Measurements from ENCODE around the gene C2orf42. TPM values are rescaled to one million over a fixed set of nuclear protein-coding genes. Genes with fewer than 3 reads are reported as not detected.
"Not testable (repeated sequence)": the region's sequence is repeated elsewhere in the genome, so short reads cannot be mapped to it uniquely, and the experiment has no call there.

Gene C2orf42
- total and polyA plus RNA-seq, 2 donors from 2014 or later: 11.8 to 20.0 TPM

- Histone ChIP-seq H3K9ac (ENCODE audit: low read length in 3 of 3) (peak overlapping the region in 2 of 3 donors; percentile 19 to 44), H3K27ac (ENCODE audit: low read depth in 2 of 2, low read length in 2 of 2) (peak overlapping the region; percentile 40 to 69), H3K9me3 (ENCODE audit: control insufficient read depth in 2 of 3, insufficient read depth in 1 of 3, low read length in 3 of 3) (no peaks in the 10 kb centered on the region), H3K27me3 (ENCODE audit: control insufficient read depth, insufficient read depth, low read length) (no peaks in the 10 kb centered on the region), H3K4me1 (ENCODE audit: control insufficient read depth in 2 of 3, insufficient read depth in 2 of 3, low read depth in 1 of 3, low read length in 3 of 3) (peaks cover 14 to 37% (median 22%) of the 10 kb centered on the region in 3 donors), H3K36me3 (ENCODE audit: control insufficient read depth in 2 of 3, insufficient read depth in 3 of 3, low read length in 3 of 3) (no peaks in the 10 kb centered on the region), H3K4me3 (ENCODE audit: low read length in 3 of 3) (no peak overlapping the region)
- FAIRE-seq: no peak
- intact Hi-C loops (cut with DNase I): no loop called here
- TF ChIP-seq CTCF (IDR thresholded peaks at IDR 0.05; ENCODE audit: borderline replicate concordance, extremely low read depth, insufficient read depth): no peak
- peak in 2 of 5 donors; percentile 66 to 69 for DNase-seq
Observed at GRCh38 chr2:70115646-70116442, 75.0 kb downstream of the C2orf42 start.

GRCh38 chr2:70113359-70114070, 77.3 kb downstream of the C2orf42 start:
- DNase-seq (no peak), FAIRE-seq (no peak)
- intact Hi-C loops (cut with DNase I): no loop called here
- no peak overlapping the region for H3K4me3 ChIP-seq (ENCODE audit: low read length in 3 of 3)
- H3K9me3 ChIP-seq (ENCODE audit: control insufficient read depth in 2 of 3, insufficient read depth in 1 of 3, low read length in 3 of 3): no peaks in the 10 kb centered on the region
- H3K27ac ChIP-seq (ENCODE audit: low read depth in 2 of 2, low read length in 2 of 2): peak overlapping the region in 1 of 2 donors; percentile 14
- no peak for TF ChIP-seq CTCF (IDR thresholded peaks at IDR 0.05; ENCODE audit: borderline replicate concordance, extremely low read depth, insufficient read depth)
- H3K4me1 ChIP-seq (ENCODE audit: control insufficient read depth in 2 of 3, insufficient read depth in 2 of 3, low read depth in 1 of 3, low read length in 3 of 3): peaks cover 15 to 39% (median 27%) of the 10 kb centered on the region in 3 donors
- H3K27me3 ChIP-seq (ENCODE audit: control insufficient read depth, insufficient read depth, low read length): no peaks in the 10 kb centered on the region
- H3K36me3 ChIP-seq (ENCODE audit: control insufficient read depth in 2 of 3, insufficient read depth in 3 of 3, low read length in 3 of 3): no peaks in the 10 kb centered on the region
- no peak overlapping the region for H3K9ac ChIP-seq (ENCODE audit: low read length in 3 of 3)

GRCh38 chr2:70111752-70112591, 78.8 kb downstream of the C2orf42 start:
- FAIRE-seq: no peak
- H3K9ac ChIP-seq (ENCODE audit: low read length in 3 of 3): peak overlapping the region in 1 of 3 donors; percentile 20

DNA sequence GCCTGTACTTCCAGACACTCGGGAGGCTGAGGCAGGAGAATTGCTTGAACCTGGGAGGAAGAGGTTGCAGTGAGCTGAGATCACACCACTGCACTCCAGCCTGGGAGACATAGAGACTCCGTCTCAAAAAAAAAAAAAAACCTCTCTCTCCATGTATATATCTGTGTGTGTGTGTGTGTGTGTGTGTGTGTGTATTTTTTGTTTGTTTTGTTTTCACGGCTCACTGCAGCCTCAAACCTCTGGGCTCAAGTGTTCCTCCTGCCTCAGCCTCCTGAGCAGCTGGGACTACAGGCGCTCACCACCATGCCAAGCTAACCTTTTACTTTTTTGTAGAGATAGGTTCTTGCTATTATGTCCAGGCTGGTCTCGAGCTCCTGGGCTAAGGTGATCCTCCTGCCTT, 80.4 kb downstream of the C2orf42 start:
- H3K4me3 ChIP-seq (ENCODE audit: low read length in 3 of 3); intact Hi-C loops (cut with DNase I); H3K27ac ChIP-seq (ENCODE audit: low read depth in 2 of 2, low read length in 2 of 2); FAIRE-seq; H3K9ac ChIP-seq (ENCODE audit: low read length in 3 of 3); H3K27me3 ChIP-seq (ENCODE audit: control insufficient read depth, insufficient read depth, low read length); DNase-seq; H3K9me3 ChIP-seq (ENCODE audit: control insufficient read depth in 2 of 3, insufficient read depth in 1 of 3, low read length in 3 of 3); H3K36me3 ChIP-seq (ENCODE audit: control insufficient read depth in 2 of 3, insufficient read depth in 3 of 3, low read length in 3 of 3): not testable (repeated sequence)
- H3K4me1 ChIP-seq (ENCODE audit: control insufficient read depth in 2 of 3, insufficient read depth in 2 of 3, low read depth in 1 of 3, low read length in 3 of 3): peaks cover 13 to 27% (median 25%) of the 10 kb centered on the region in 3 donors

More at GRCh38 chr2:70111752-70112591, 78.8 kb downstream of the C2orf42 start:
- Histone ChIP-seq H3K9me3 (ENCODE audit: control insufficient read depth in 2 of 3, insufficient read depth in 1 of 3, low read length in 3 of 3) (no peaks in the 10 kb centered on the region), H3K27me3 (ENCODE audit: control insufficient read depth, insufficient read depth, low read length) (no peaks in the 10 kb centered on the region), H3K4me3 (ENCODE audit: low read length in 3 of 3) (no peak overlapping the region), H3K4me1 (ENCODE audit: control insufficient read depth in 2 of 3, insufficient read depth in 2 of 3, low read depth in 1 of 3, low read length in 3 of 3) (peaks cover 17 to 42% (median 34%) of the 10 kb centered on the region in 3 donors), H3K27ac (ENCODE audit: low read depth in 2 of 2, low read length in 2 of 2) (peak overlapping the region; percentile 26 to 67), H3K36me3 (ENCODE audit: control insufficient read depth in 2 of 3, insufficient read depth in 3 of 3, low read length in 3 of 3) (no peaks in the 10 kb centered on the region)
- intact Hi-C loops (cut with DNase I): no loop called here
- TF ChIP-seq CTCF (IDR thresholded peaks at IDR 0.05; ENCODE audit: borderline replicate concordance, extremely low read depth, insufficient read depth): no peak
- no peak for DNase-seq

GRCh38 chr2:70106138-70106537, 84.7 kb downstream of the C2orf42 start:
- H3K9ac ChIP-seq (ENCODE audit: low read length in 3 of 3); H3K27ac ChIP-seq (ENCODE audit: low read depth in 2 of 2, low read length in 2 of 2); H3K27me3 ChIP-seq (ENCODE audit: control insufficient read depth, insufficient read depth, low read length); H3K9me3 ChIP-seq (ENCODE audit: control insufficient read depth in 2 of 3, insufficient read depth in 1 of 3, low read length in 3 of 3); DNase-seq; intact Hi-C loops (cut with DNase I); FAIRE-seq; H3K36me3 ChIP-seq (ENCODE audit: control insufficient read depth in 2 of 3, insufficient read depth in 3 of 3, low read length in 3 of 3); H3K4me3 ChIP-seq (ENCODE audit: low read length in 3 of 3): not testable (repeated sequence)
- H3K4me1 ChIP-seq (ENCODE audit: control insufficient read depth in 2 of 3, insufficient read depth in 2 of 3, low read depth in 1 of 3, low read length in 3 of 3): peaks cover 8 to 22% (median 21%) of the 10 kb centered on the region in 3 donors

Measured in kidney (tissue), 14 donors.